HepG2 (cell line): ENCODE data around the gene ESRP2. TPM values are rescaled to one million over a fixed set of nuclear protein-coding genes. Genes with fewer than 3 reads are reported as not detected.

Source experiments
- AHR ChIP-seq: IDR thresholded peaks from 2 replicates; pipeline ENCODE4 v1.6.1; 2018; ENCODE audit warnings: missing genetic modification reagents, missing compliant biosample characterization
- ELF1 ChIP-seq: sonication (generic); formaldehyde crosslinking; IDR thresholded peaks from 2 replicates; pipeline ENCODE4 v1.4.0; 2020; ENCODE audit warnings: missing genetic modification reagents
- FOXC1 ChIP-seq: sonication (generic); formaldehyde crosslinking; IDR thresholded peaks from 2 replicates; pipeline ENCODE4 v1.8.0; 2022; ENCODE audit warnings: mild to moderate bottlenecking, missing genetic modification reagents, borderline replicate concordance
- HNRNPH1 ChIP-seq: fragments of 200-400 bp; formaldehyde crosslinking; optimal IDR thresholded peaks from 2 replicates; pipeline ENCODE3; 2017; ENCODE audit warnings: mild to moderate bottlenecking, low read depth, low read length
- KLF11 ChIP-seq: IDR thresholded peaks from 2 replicates; pipeline ENCODE4 v1.6.1; 2016; ENCODE audit warnings: missing compliant biosample characterization
- MBD4 ChIP-seq: IDR thresholded peaks from 2 replicates; pipeline ENCODE4 v1.6.1; 2012; ENCODE audit warnings: low read length, inconsistent platforms, borderline replicate concordance
- NFYC ChIP-seq: IDR thresholded peaks from 2 replicates; pipeline ENCODE4 v1.6.1; 2016; ENCODE audit warnings: missing genetic modification reagents, missing compliant biosample characterization
- PHF8 ChIP-seq: sonication (generic); formaldehyde crosslinking; IDR thresholded peaks from 2 replicates; pipeline ENCODE4 v1.5.0; 2020; ENCODE audit warnings: missing genetic modification reagents
- RARG ChIP-seq: sonication (generic); formaldehyde crosslinking; IDR thresholded peaks from 2 replicates; pipeline ENCODE4 v1.4.0; 2020; ENCODE audit warnings: low read depth, mild to moderate bottlenecking, missing genetic modification reagents
- SIN3A ChIP-seq: IDR thresholded peaks from 2 replicates; pipeline ENCODE4 v1.6.1; 2011; ENCODE audit warnings: low read depth, mild to moderate bottlenecking, control low read depth, low read length, borderline replicate concordance
- SMARCE1 ChIP-seq: fragments of 450-650 bp; IDR thresholded peaks from 2 replicates; pipeline ENCODE4 v1.6.1; 2017; ENCODE audit warnings: borderline replicate concordance
- TAF15 ChIP-seq: fragments of 200-400 bp; formaldehyde crosslinking; IDR thresholded peaks from one replicate; pipeline ENCODE4 v1.6.1; 2018; ENCODE audit warnings: mild to moderate bottlenecking, low read depth, low read length; ENCODE audit not compliant: poor library complexity, severe bottlenecking
- TEF ChIP-seq: sonication (generic); formaldehyde crosslinking; IDR thresholded peaks from 2 replicates; pipeline ENCODE4 v1.5.0; 2020; ENCODE audit warnings: missing genetic modification reagents
- ZC3H13 ChIP-seq: sonication (generic); formaldehyde crosslinking; IDR thresholded peaks from 2 replicates; pipeline ENCODE4 v1.8.1; 2023; ENCODE audit warnings: mild to moderate bottlenecking, missing genetic modification reagents, moderate library complexity
- ZNF562 ChIP-seq: sonication (generic); formaldehyde crosslinking; IDR thresholded peaks from 2 replicates; pipeline ENCODE4 v1.8.0; 2022; ENCODE audit warnings: missing genetic modification reagents, borderline replicate concordance
- ZNF768 ChIP-seq: sonication (generic); formaldehyde crosslinking; IDR thresholded peaks from 2 replicates; pipeline ENCODE4 v1.4.0; 2020; ENCODE audit warnings: missing genetic modification reagents
- polyA plus RNA-seq, 8 experiments: library from polyadenylated mRNA; depleted of rRNA in 3 of 8; stranded (reverse) in 7 of 8; unstranded in 1 of 8; fragments of >200 nt; fragmentation: Illumina TruSeq in 4 of 8; extraction: Trizol in 4 of 8; gene quantifications; 2 replicates each; pipeline versions ENCODE4 v1.2.1 to v1.2.3, GENCODE V29; 2011 to 2016; ENCODE audit warnings: low read depth in 4 of 8, missing spikeins in 1 of 8, mixed read lengths in 1 of 8; ENCODE audit not compliant: insufficient read depth in 1 of 8
- total RNA-seq, 5 experiments: library from RNA; depleted of rRNA; stranded (reverse); fragments of >200 nt; fragmentation: Illumina TruSeq; extraction: Trizol; gene quantifications; 2 replicates each; pipeline ENCODE4 v1.2.3, GENCODE V29; 2016; ENCODE audit warnings: low read depth in 1 of 5
- TF ChIP-seq, protein P1 (sequence below): sonication (generic); formaldehyde crosslinking; IDR thresholded peaks from 2 replicates; pipeline ENCODE4 v1.4.0; 2020; ENCODE audit warnings: missing genetic modification reagents, borderline replicate concordance
- TF ChIP-seq, protein P2 (sequence below): sonication (generic); formaldehyde crosslinking; IDR thresholded peaks from 2 replicates; pipeline ENCODE4 v1.4.0; 2020; ENCODE audit warnings: missing genetic modification reagents
- TF ChIP-seq, protein P3 (sequence below): IDR thresholded peaks from 2 replicates; pipeline ENCODE4 v1.6.1; 2016; ENCODE audit warnings: missing compliant biosample characterization, missing genetic modification reagents, borderline replicate concordance

The ESRP2 gene
- total and polyA plus RNA-seq, 2 of the 13 experiments (the other 11 are each of a cell fraction or from before 2014, with no cell fraction given) = 21.1 to 32.4 TPM

DNA sequence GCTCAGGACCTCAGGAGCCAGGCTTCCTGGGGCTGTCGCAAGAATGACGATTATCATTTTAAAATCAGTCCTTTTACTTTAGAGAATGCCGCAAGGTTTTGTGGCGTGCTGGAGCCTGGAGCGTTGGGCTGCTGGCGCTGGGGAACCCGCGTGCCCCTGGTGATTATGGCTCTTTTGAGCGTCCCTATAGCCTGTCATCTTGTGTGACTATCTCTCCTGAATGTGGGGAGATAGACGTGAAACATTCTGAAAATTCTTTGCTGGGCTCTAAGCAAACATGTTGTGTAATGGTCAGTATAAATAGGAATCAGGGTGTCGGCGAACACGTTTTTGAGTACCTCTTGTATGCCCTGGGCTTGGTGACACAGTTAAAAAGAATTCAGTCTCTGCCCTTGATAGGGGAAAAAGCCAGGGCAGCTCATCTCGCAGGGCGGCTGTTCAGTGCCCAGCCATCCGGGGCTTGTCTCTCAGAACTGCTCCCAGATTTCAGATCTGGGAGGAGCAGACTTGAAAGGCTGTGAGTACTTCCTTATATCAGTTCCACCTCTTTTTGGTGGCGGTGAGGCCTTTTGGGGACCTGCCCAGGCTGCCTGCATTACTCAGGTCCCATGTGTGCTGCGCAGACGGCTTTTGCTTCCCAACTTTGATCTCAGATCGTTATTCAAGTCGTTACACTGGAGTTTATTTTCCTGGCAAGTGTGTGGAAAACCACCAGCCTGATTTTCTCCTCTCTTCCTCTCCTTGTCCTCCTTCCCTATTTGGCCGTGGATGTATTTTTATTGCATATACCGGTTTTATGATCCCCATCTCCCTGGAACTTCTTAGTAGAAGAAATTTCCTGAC lies 29.4 kb upstream of the ESRP2 start (continued):
- TF ChIP-seq, protein P1, sequence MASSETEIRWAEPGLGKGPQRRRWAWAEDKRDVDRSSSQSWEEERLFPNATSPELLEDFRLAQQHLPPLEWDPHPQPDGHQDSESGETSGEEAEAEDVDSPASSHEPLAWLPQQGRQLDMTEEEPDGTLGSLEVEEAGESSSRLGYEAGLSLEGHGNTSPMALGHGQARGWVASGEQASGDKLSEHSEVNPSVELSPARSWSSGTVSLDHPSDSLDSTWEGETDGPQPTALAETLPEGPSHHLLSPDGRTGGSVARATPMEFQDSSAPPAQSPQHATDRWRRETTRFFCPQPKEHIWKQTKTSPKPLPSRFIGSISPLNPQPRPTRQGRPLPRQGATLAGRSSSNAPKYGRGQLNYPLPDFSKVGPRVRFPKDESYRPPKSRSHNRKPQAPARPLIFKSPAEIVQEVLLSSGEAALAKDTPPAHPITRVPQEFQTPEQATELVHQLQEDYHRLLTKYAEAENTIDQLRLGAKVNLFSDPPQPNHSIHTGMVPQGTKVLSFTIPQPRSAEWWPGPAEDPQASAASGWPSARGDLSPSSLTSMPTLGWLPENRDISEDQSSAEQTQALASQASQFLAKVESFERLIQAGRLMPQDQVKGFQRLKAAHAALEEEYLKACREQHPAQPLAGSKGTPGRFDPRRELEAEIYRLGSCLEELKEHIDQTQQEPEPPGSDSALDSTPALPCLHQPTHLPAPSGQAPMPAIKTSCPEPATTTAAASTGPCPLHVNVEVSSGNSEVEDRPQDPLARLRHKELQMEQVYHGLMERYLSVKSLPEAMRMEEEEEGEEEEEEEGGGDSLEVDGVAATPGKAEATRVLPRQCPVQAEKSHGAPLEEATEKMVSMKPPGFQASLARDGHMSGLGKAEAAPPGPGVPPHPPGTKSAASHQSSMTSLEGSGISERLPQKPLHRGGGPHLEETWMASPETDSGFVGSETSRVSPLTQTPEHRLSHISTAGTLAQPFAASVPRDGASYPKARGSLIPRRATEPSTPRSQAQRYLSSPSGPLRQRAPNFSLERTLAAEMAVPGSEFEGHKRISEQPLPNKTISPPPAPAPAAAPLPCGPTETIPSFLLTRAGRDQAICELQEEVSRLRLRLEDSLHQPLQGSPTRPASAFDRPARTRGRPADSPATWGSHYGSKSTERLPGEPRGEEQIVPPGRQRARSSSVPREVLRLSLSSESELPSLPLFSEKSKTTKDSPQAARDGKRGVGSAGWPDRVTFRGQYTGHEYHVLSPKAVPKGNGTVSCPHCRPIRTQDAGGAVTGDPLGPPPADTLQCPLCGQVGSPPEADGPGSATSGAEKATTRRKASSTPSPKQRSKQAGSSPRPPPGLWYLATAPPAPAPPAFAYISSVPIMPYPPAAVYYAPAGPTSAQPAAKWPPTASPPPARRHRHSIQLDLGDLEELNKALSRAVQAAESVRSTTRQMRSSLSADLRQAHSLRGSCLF (CRISPR knock-in tag) = no peak
- TF ChIP-seq NFYC (CRISPR knock-in tag) (no peak), ZC3H13 (CRISPR knock-in tag) (peak; percentile 55; the same call in 1 of the 2 replicates), ELF1 (peak; percentile 51; the same call in 1 of the 2 replicates), ZNF562 (CRISPR knock-in tag) (no peak), AHR (CRISPR knock-in tag) (no peak), SIN3A (peak; percentile 74), KLF11 (CRISPR knock-in tag) (no peak; the same call in 1 of the 2 replicates), FOXC1 (CRISPR knock-in tag) (no peak; the same call in 1 of the 2 replicates), SMARCE1 (no peak), TAF15 (no peak), PHF8 (CRISPR knock-in tag) (peak; percentile 56; the same call in 1 of the 2 replicates), ZNF768 (CRISPR knock-in tag) (no peak), MBD4 (no peak), RARG (CRISPR knock-in tag) (no peak), TEF (CRISPR knock-in tag) (peak; percentile 95), HNRNPH1 (no peak)
- TF ChIP-seq, protein P2, sequence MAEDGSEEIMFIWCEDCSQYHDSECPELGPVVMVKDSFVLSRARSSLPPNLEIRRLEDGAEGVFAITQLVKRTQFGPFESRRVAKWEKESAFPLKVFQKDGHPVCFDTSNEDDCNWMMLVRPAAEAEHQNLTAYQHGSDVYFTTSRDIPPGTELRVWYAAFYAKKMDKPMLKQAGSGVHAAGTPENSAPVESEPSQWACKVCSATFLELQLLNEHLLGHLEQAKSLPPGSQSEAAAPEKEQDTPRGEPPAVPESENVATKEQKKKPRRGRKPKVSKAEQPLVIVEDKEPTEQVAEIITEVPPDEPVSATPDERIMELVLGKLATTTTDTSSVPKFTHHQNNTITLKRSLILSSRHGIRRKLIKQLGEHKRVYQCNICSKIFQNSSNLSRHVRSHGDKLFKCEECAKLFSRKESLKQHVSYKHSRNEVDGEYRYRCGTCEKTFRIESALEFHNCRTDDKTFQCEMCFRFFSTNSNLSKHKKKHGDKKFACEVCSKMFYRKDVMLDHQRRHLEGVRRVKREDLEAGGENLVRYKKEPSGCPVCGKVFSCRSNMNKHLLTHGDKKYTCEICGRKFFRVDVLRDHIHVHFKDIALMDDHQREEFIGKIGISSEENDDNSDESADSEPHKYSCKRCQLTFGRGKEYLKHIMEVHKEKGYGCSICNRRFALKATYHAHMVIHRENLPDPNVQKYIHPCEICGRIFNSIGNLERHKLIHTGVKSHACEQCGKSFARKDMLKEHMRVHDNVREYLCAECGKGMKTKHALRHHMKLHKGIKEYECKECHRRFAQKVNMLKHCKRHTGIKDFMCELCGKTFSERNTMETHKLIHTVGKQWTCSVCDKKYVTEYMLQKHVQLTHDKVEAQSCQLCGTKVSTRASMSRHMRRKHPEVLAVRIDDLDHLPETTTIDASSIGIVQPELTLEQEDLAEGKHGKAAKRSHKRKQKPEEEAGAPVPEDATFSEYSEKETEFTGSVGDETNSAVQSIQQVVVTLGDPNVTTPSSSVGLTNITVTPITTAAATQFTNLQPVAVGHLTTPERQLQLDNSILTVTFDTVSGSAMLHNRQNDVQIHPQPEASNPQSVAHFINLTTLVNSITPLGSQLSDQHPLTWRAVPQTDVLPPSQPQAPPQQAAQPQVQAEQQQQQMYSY (CRISPR knock-in tag) = peak; percentile 67; the same call in 1 of the 2 replicates
- TF ChIP-seq, protein P3, sequence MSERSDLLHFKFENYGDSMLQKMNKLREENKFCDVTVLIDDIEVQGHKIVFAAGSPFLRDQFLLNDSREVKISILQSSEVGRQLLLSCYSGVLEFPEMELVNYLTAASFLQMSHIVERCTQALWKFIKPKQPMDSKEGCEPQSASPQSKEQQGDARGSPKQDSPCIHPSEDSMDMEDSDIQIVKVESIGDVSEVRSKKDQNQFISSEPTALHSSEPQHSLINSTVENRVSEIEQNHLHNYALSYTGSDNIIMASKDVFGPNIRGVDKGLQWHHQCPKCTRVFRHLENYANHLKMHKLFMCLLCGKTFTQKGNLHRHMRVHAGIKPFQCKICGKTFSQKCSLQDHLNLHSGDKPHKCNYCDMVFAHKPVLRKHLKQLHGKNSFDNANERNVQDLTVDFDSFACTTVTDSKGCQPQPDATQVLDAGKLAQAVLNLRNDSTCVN = no peak
